DMS 273 (cell line): ENCODE data around the gene SCAP.

Source experiments
- DNase-seq: peaks from one replicate; lab custom pipeline; 2025; ENCODE audit not compliant: unreplicated experiment; lab: John Stamatoyannopoulos, UW

Gene SCAP

GRCh38 chr3:47416041-47416440 lies 59.7 kb downstream of the SCAP start:
- no peak for DNase-seq

GRCh38 chr3:47414666-47415587 lies 60.8 kb downstream of the SCAP start:
- DNase-seq: no peak

GRCh38 chr3:47414161-47414564 lies 61.6 kb downstream of the SCAP start:
- no peak for DNase-seq

- DNase-seq: no peak
Measured at GRCh38 chr3:47413751-47414150, 62.0 kb downstream of the SCAP start.

- no peak for DNase-seq
Measured at GRCh38 chr3:47412842-47413520, 62.8 kb downstream of the SCAP start.

GRCh38 chr3:47412453-47412756 lies 63.3 kb downstream of the SCAP start:
- no peak for DNase-seq

- DNase-seq: no peak
Measured at GRCh38 chr3:47411696-47412452, 63.9 kb downstream of the SCAP start.

GRCh38 chr3:47410801-47411646 lies 64.7 kb downstream of the SCAP start:
- no peak for DNase-seq

GRCh38 chr3:47410417-47410720 lies 65.4 kb downstream of the SCAP start:
- no peak for DNase-seq

GRCh38 chr3:47409688-47410416 lies 65.9 kb downstream of the SCAP start:
- DNase-seq: no peak

GRCh38 chr3:47409284-47409683 lies 66.5 kb downstream of the SCAP start:
- DNase-seq: no peak

- no peak for DNase-seq
Measured at GRCh38 chr3:47408839-47409229, 66.9 kb downstream of the SCAP start.

GRCh38 chr3:47407896-47408838 lies 67.6 kb downstream of the SCAP start:
- no peak for DNase-seq

GRCh38 chr3:47407237-47407636 lies 68.5 kb downstream of the SCAP start:
- no peak for DNase-seq

- peak; percentile 29 for DNase-seq
Measured at GRCh38 chr3:47406762-47407149, 69.0 kb downstream of the SCAP start.

- no peak for DNase-seq
Measured at GRCh38 chr3:47405820-47406761, 69.7 kb downstream of the SCAP start.

- DNase-seq: no peak
Measured at GRCh38 chr3:47404955-47405790, 70.6 kb downstream of the SCAP start.
